ENCODE measurements around the gene GNA12. TPM values are rescaled to one million over a fixed set of nuclear protein-coding genes. Genes with fewer than 3 reads are reported as not detected.
A peak's percentile ranks its signal among the peaks of the same experiment; 100 is the strongest.

Gene GNA12
- total RNA-seq, 1 experiment from 2014 or later = 63.8 TPM

GRCh38 chr7:2777898-2778535 lies 66.1 kb downstream of the GNA12 start:
- H3K36me3 ChIP-seq (ENCODE audit: control insufficient read depth, insufficient read depth, low read length) = no peaks in the 10 kb centered on the region
- no peak for TF ChIP-seq CTCF (IDR thresholded peaks at IDR 0.05; ENCODE audit: insufficient read depth in 1 of 2, low read depth in 1 of 2, low read length in 1 of 2, severe bottlenecking in 1 of 2, unreplicated experiment in 1 of 2)

GRCh38 chr7:2776401-2776800 lies 67.7 kb downstream of the GNA12 start:
- ChIA-PET CTCF (no interaction called here), POLR2A (no interaction called here)
- BruUV-seq (replicated peaks) = no TSS peak
- peak overlapping the region; percentile 22 for H3K27ac Mint-ChIP-seq (ENCODE audit: unreplicated experiment)
- peaks cover 38% of the 10 kb centered on the region for H3K36me3 Mint-ChIP-seq (ENCODE audit: insufficient read depth, unreplicated experiment)
- no peaks in the 10 kb centered on the region for H3K27me3 ChIP-seq (replicated peaks; ENCODE audit: control insufficient read depth, insufficient read depth, low read length)
- no peaks in the 10 kb centered on the region for H3K27me3 Mint-ChIP-seq (ENCODE audit: insufficient read depth, unreplicated experiment)
- intact Hi-C loops (cut with micrococcal nuclease; ENCODE audit: unreplicated experiment) = no loop called here
- H3K4me1 ChIP-seq = 0 out of 2 replicates have a peak, but pooled peaks cover 3% of the 10 kb centered on the region
- no peaks in the 10 kb centered on the region for H3K36me3 ChIP-seq (ENCODE audit: control insufficient read depth, insufficient read depth, low read length)
- peaks cover 16% of the 10 kb centered on the region for H3K4me1 Mint-ChIP-seq (ENCODE audit: low read depth, unreplicated experiment)
- H3K4me3 ChIP-seq (ENCODE audit: low read depth, low read length) = no peak overlapping the region
- H3K9me3 Mint-ChIP-seq (ENCODE audit: unreplicated experiment) = no peaks in the 10 kb centered on the region
- H3K4me3 Mint-ChIP-seq (ENCODE audit: unreplicated experiment) = no peak overlapping the region
- H3K9me3 ChIP-seq = no peaks in the 10 kb centered on the region
- no peak for DNase-seq
- TF ChIP-seq CTCF (IDR thresholded peaks at IDR 0.05; ENCODE audit: insufficient read depth in 1 of 2, low read depth in 1 of 2, low read length in 1 of 2, severe bottlenecking in 1 of 2, unreplicated experiment in 1 of 2) = no peak

More at GRCh38 chr7:2777898-2778535, 66.1 kb downstream of the GNA12 start:
- ChIA-PET CTCF (no interaction called here), POLR2A (no interaction called here)
- no peak overlapping the region for H3K4me3 Mint-ChIP-seq (ENCODE audit: unreplicated experiment)
- 0 out of 2 replicates have a peak, but pooled peaks cover 6% of the 10 kb centered on the region for H3K4me1 ChIP-seq
- no peaks in the 10 kb centered on the region for H3K27me3 ChIP-seq (replicated peaks; ENCODE audit: control insufficient read depth, insufficient read depth, low read length)
- H3K4me3 ChIP-seq (ENCODE audit: low read depth, low read length) = no peak overlapping the region
- H3K27ac Mint-ChIP-seq (ENCODE audit: unreplicated experiment) = peak overlapping the region; percentile 31
- peaks cover 21% of the 10 kb centered on the region for H3K36me3 Mint-ChIP-seq (ENCODE audit: insufficient read depth, unreplicated experiment)
- H3K9me3 Mint-ChIP-seq (ENCODE audit: unreplicated experiment) = peaks cover 9% of the 10 kb centered on the region
- peaks cover 12% of the 10 kb centered on the region for H3K4me1 Mint-ChIP-seq (ENCODE audit: low read depth, unreplicated experiment)
- no TSS peak for BruUV-seq (replicated peaks)
- H3K27me3 Mint-ChIP-seq (ENCODE audit: insufficient read depth, unreplicated experiment) = no peaks in the 10 kb centered on the region
- DNase-seq = no peak
- no peaks in the 10 kb centered on the region for H3K9me3 ChIP-seq
- intact Hi-C loops (cut with micrococcal nuclease; ENCODE audit: unreplicated experiment) = no loop called here

- Mint-ChIP-seq H3K27ac (ENCODE audit: unreplicated experiment) (peak overlapping the region; percentile 22), H3K4me3 (ENCODE audit: unreplicated experiment) (no peak overlapping the region), H3K36me3 (ENCODE audit: insufficient read depth, unreplicated experiment) (peaks cover 42% of the 10 kb centered on the region), H3K4me1 (ENCODE audit: low read depth, unreplicated experiment) (peaks cover 16% of the 10 kb centered on the region), H3K9me3 (ENCODE audit: unreplicated experiment) (no peaks in the 10 kb centered on the region), H3K27me3 (ENCODE audit: insufficient read depth, unreplicated experiment) (no peaks in the 10 kb centered on the region)
- BruUV-seq (replicated peaks) = no TSS peak
- intact Hi-C loops (cut with micrococcal nuclease; ENCODE audit: unreplicated experiment) = no loop called here
- Histone ChIP-seq H3K4me3 (ENCODE audit: low read depth, low read length) (no peak overlapping the region), H3K27me3 (replicated peaks; ENCODE audit: control insufficient read depth, insufficient read depth, low read length) (no peaks in the 10 kb centered on the region), H3K36me3 (ENCODE audit: control insufficient read depth, insufficient read depth, low read length) (no peaks in the 10 kb centered on the region), H3K9me3 (no peaks in the 10 kb centered on the region), H3K4me1 (0 out of 2 replicates have a peak, but pooled peaks cover 3% of the 10 kb centered on the region)
- ChIA-PET CTCF (no interaction called here), POLR2A (no interaction called here)
- TF ChIP-seq CTCF (IDR thresholded peaks at IDR 0.05; ENCODE audit: insufficient read depth in 1 of 2, low read depth in 1 of 2, low read length in 1 of 2, severe bottlenecking in 1 of 2, unreplicated experiment in 1 of 2) = no peak
- no peak for DNase-seq
Measured at GRCh38 chr7:2775785-2776184, 68.3 kb downstream of the GNA12 start.
